LNCAP (cell line): ENCODE measurements around the gene ST7.

Experiments
- TF ChIP-seq, protein P1 (sequence below): fragments of 450-650 bp; IDR thresholded peaks from 2 replicates; pipeline ENCODE4 v1.5.1; 2017; ENCODE audit warnings: mild to moderate bottlenecking

ST7 gene

GRCh38 chr7:117216436-117217069 is 263.3 kb downstream of the ST7 start:
- TF ChIP-seq, protein P1, sequence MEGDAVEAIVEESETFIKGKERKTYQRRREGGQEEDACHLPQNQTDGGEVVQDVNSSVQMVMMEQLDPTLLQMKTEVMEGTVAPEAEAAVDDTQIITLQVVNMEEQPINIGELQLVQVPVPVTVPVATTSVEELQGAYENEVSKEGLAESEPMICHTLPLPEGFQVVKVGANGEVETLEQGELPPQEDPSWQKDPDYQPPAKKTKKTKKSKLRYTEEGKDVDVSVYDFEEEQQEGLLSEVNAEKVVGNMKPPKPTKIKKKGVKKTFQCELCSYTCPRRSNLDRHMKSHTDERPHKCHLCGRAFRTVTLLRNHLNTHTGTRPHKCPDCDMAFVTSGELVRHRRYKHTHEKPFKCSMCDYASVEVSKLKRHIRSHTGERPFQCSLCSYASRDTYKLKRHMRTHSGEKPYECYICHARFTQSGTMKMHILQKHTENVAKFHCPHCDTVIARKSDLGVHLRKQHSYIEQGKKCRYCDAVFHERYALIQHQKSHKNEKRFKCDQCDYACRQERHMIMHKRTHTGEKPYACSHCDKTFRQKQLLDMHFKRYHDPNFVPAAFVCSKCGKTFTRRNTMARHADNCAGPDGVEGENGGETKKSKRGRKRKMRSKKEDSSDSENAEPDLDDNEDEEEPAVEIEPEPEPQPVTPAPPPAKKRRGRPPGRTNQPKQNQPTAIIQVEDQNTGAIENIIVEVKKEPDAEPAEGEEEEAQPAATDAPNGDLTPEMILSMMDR, result no peak

DNA sequence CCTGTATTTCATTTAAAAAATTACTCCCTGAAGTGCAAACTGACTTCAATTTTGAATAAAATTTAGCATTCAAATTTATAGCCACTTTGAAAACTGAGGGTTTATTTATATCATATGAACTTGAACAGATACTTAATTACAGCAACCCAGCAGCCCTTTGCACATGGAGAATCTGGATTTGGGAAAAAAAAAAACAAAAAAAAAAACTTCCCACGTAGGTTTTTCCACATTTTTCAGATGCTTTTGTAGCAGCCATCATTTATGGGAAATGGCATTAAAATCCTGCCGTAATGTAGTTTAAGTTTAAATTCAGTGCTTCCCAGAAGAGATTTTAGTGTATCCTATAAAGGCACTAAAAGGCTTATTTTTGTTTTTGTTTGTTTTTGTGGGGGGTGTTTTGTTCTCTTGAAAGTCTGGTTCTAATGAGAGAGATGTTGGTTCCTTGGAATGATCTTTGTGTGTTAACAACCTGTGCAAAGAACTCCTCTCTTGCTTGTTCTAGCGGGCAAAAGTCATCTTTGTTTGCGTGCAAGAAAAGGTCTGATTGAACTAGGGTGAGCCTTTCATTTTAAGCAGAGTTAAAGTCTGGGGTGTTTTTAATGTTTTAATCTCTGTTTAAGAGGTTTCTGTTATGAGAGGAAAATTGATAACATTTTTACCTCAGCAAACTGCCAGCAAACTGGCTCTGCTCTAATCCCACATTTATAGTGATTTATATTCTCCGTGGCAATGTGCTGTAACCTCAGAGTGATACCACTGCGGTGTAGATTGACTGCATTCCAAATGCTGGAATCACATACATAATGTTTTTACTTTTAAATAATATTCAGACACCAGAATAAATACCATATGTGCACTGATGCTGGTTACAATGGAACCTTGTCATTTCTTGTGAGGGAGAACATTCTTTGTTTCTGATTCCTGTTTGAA is 264.1 kb downstream of the ST7 start:
- TF ChIP-seq, protein P1, result no peak

GRCh38 chr7:117218700-117219099 is 265.4 kb downstream of the ST7 start:
- TF ChIP-seq, protein P1, result no peak

DNA sequence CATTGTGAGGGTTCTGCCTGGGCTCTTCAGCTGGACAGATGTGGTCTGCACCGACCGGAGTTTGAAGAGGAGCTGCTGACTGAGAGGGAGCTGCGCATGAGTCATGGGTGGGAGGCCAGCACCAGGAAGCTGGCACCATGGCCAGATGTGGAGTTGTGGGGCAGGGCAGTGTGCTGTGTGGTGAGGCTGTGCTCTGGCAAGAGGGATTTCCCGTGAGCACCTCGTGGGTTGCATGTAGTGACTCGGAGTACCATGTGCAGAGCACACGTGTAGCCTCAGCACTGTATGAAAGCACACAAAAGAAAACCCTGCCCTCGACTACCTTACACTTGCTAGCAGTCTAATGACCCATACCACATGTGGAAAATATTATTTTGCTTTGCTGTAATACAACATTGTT is 266.2 kb downstream of the ST7 start:
- TF ChIP-seq, protein P1, result no peak

DNA sequence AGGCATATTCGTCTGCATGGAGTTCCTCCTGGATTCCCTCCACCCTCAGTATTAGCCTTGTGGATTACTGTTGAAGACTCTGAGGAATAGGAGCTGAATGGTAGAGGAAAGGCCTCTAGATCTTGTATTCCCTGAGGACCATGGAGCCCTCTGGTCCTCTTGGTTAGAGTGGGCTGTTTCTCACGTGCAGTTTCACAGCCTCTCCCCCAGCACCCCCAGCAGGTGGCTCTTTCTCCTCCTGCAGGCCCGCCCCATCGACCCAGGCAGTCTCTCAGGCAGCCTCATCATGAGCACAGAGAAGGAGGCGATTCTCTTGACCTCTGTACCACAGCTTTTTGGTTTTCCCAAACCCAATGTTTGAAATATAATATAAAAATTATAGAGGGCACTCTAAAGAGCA is 267.5 kb downstream of the ST7 start:
- TF ChIP-seq, protein P1, result no peak

DNA sequence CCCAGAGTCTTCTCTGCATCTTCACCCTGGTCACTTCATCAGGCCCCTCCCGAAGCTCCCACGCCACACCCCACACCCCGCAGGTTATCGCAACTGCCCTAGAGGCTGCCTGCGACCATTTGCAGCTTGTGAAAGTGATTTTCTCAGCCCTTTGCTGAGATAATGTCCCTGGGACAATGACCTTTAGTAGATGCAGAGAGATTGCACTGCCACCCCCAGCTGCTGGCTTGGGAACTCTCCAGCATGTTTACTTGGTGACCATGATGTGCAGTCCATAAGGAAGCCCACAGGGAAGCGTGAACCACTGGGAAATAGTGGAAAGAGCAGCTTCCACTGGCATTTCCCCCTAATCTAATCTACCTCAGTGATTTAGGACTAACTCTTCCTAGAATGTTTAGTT is 272.2 kb downstream of the ST7 start:
- TF ChIP-seq, protein P1, result no peak

- TF ChIP-seq, protein P1, result no peak
Observed at GRCh38 chr7:117227091-117227490, 273.8 kb downstream of the ST7 start.
